Measurements from ENCODE around the gene CORO2B. TPM values are rescaled to one million over a fixed set of nuclear protein-coding genes. Genes with fewer than 3 reads are reported as not detected.

CORO2B gene
- polyA plus RNA-seq, 1 of the 3 experiments (the other 2 are of a cell fraction) = 3.6 TPM

DNA sequence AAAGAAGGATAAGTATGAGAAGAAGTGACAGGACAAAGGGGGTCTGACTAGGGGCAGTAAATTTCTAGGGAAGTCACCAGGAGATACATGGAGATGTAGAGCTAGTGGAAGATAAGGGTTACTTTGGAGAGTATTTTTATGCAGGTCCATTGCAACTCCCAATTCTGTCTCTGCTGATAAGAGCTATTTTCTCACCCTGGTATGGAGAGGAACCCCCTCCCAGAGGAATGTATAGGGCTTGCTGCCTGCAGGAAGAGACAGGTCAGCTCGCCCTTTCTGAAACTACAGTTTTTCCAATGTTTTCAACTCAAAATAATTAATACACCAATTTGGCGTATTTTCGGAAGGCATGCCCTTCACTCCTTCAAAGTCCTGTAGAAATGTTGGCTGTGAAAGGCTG, 11.4 kb upstream of the CORO2B start:
- H3K27ac ChIP-seq (ENCODE audit: low read depth in 2 of 2, low read length in 1 of 2) = no peak overlapping the region
- no peak overlapping the region for H3K4me3 ChIP-seq (ENCODE audit: low read depth in 2 of 2, low read length in 1 of 2)
- no peaks in the 10 kb centered on the region for H3K9me3 ChIP-seq
- H3K79me2 ChIP-seq (ENCODE audit: insufficient read depth) = no peaks in the 10 kb centered on the region
- H3F3A ChIP-seq (replicated peaks; ENCODE audit: insufficient read depth) = no peaks in the 10 kb centered on the region
- no peak for DNase-seq
- no peak overlapping the region for H2AFZ ChIP-seq (ENCODE audit: low read depth)
- ChIA-PET CTCF (interaction anchor here (1.1 to 14.0 kb wide), 3 partner anchors 13 to 309 kb away, joined by 4 to 293 read pairs (median 14); no protein-coding TSS in a partner anchor), POLR2A (no interaction called here)
- H3K27me3 ChIP-seq (ENCODE audit: insufficient read depth) = no peaks in the 10 kb centered on the region
- no peaks in the 10 kb centered on the region for H3K9me2 ChIP-seq
- WGBS (ENCODE audit: low lambda C conversion rate) = 83% methylated on average over 3 of the region's 3 CpGs
- no peaks in the 10 kb centered on the region for H4K20me1 ChIP-seq (ENCODE audit: insufficient read depth)
- no peak overlapping the region for H3K9ac ChIP-seq
- H3K4me2 ChIP-seq = no peak overlapping the region
- no peaks in the 10 kb centered on the region for H3K4me1 ChIP-seq (ENCODE audit: control insufficient read depth in 1 of 2, insufficient read depth in 2 of 2, low read depth in 1 of 2, low read length in 1 of 2)
- no peak for TF ChIP-seq RFX5 (IDR thresholded peaks at IDR 0.05; ENCODE audit: low read length)
- TF ChIP-seq CTCF (IDR thresholded peaks at IDR 0.05) = no peak
- TF ChIP-seq, protein P1, sequence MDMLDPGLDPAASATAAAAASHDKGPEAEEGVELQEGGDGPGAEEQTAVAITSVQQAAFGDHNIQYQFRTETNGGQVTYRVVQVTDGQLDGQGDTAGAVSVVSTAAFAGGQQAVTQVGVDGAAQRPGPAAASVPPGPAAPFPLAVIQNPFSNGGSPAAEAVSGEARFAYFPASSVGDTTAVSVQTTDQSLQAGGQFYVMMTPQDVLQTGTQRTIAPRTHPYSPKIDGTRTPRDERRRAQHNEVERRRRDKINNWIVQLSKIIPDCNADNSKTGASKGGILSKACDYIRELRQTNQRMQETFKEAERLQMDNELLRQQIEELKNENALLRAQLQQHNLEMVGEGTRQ (IDR thresholded peaks at IDR 0.05; ENCODE audit: borderline replicate concordance, low read depth, low read length) = no peak
- TF ChIP-seq RXRA (IDR thresholded peaks at IDR 0.05; ENCODE audit: borderline replicate concordance, low read depth) = no peak
- no peak for TF ChIP-seq YY1 (IDR thresholded peaks at IDR 0.05; ENCODE audit: low read depth)
- no peak for TF ChIP-seq POLR2AphosphoS5 (IDR thresholded peaks at IDR 0.05; ENCODE audit: low read depth, low read length)
- TF ChIP-seq CHD2 (IDR thresholded peaks at IDR 0.05; ENCODE audit: low read length, partially characterized antibody) = no peak
- TF ChIP-seq FOSL2 (IDR thresholded peaks at IDR 0.05; ENCODE audit: borderline replicate concordance, low read depth) = no peak
- no peak for TF ChIP-seq JUND (IDR thresholded peaks at IDR 0.05)
- TF ChIP-seq MEF2A (IDR thresholded peaks at IDR 0.05; ENCODE audit: borderline replicate concordance, low read depth) = no peak
- no peaks in the 10 kb centered on the region for H3K36me3 ChIP-seq (replicated peaks in 1 of 2; ENCODE audit: control insufficient read depth in 1 of 2, insufficient read depth in 2 of 2, low read length in 1 of 2)

DNA sequence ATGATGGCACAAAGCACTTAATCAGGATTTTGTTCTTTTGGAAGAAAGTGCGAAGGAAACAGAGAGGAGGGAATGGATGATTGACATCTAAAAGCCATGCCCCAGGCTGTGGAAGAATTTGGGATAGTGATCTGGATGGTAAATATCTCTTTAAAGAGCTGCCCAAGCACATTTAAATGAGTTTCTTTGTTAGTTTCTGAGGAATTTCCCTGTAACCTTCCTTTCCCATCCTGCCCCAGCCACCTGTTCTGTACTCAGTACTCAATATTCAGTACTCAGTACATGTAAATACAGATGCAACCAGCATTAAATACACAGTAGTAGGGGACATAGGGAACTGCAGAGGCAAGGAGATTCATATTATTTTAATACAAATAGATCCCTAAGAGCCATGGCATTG, 7.8 kb upstream of the CORO2B start:
- no peaks in the 10 kb centered on the region for H3K36me3 ChIP-seq (replicated peaks in 1 of 2; ENCODE audit: control insufficient read depth in 1 of 2, insufficient read depth in 2 of 2, low read length in 1 of 2)
- no peaks in the 10 kb centered on the region for H3K79me2 ChIP-seq (ENCODE audit: insufficient read depth)
- no peaks in the 10 kb centered on the region for H3K4me1 ChIP-seq (ENCODE audit: control insufficient read depth in 1 of 2, insufficient read depth in 2 of 2, low read depth in 1 of 2, low read length in 1 of 2)
- H3K9me2 ChIP-seq = no peaks in the 10 kb centered on the region
- ChIA-PET CTCF (interaction anchor here (1.3 to 14.0 kb wide), 6 partner anchors 11 to 305 kb away, joined by 3 to 293 read pairs (median 14); no protein-coding TSS in a partner anchor), POLR2A (no interaction called here)
- H3K9ac ChIP-seq = no peak overlapping the region
- H3K4me3 ChIP-seq (ENCODE audit: low read depth in 2 of 2, low read length in 1 of 2) = no peak overlapping the region
- WGBS (ENCODE audit: low lambda C conversion rate) = 81% methylated on average over 1 of the region's 1 CpG
- H3K27me3 ChIP-seq (ENCODE audit: insufficient read depth) = no peaks in the 10 kb centered on the region; the same call in 1 of the 2 replicates
- H4K20me1 ChIP-seq (ENCODE audit: insufficient read depth) = no peaks in the 10 kb centered on the region
- no peak for TF ChIP-seq MXI1 (IDR thresholded peaks at IDR 0.05; ENCODE audit: low read depth, low read length)
- no peak for TF ChIP-seq RAD21 (IDR thresholded peaks at IDR 0.05; ENCODE audit: low read length)
- no peak for TF ChIP-seq RCOR1 (IDR thresholded peaks at IDR 0.05; ENCODE audit: low read length)
- TF ChIP-seq RFX5 (IDR thresholded peaks at IDR 0.05; ENCODE audit: low read length) = no peak
- TF ChIP-seq SMC3 (IDR thresholded peaks at IDR 0.05; ENCODE audit: low read depth, low read length) = no peak
- TF ChIP-seq FOXM1 (IDR thresholded peaks at IDR 0.05; ENCODE audit: low read depth) = no peak
- no peak for TF ChIP-seq SIN3A (IDR thresholded peaks at IDR 0.05; ENCODE audit: borderline replicate concordance, low read depth, low read length)
- TF ChIP-seq, protein P2, sequence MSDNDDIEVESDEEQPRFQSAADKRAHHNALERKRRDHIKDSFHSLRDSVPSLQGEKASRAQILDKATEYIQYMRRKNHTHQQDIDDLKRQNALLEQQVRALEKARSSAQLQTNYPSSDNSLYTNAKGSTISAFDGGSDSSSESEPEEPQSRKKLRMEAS (IDR thresholded peaks at IDR 0.05; ENCODE audit: low read depth) = no peak
- DNase-seq = no peak
- no peaks in the 10 kb centered on the region for H3K9me3 ChIP-seq
- H2AFZ ChIP-seq (ENCODE audit: low read depth) = no peak overlapping the region
- no peaks in the 10 kb centered on the region for H3F3A ChIP-seq (replicated peaks; ENCODE audit: insufficient read depth)
- H3K27ac ChIP-seq (ENCODE audit: low read depth in 2 of 2, low read length in 1 of 2) = no peak overlapping the region
- H3K4me2 ChIP-seq = no peak overlapping the region
